ENCODE data around the gene PPRC1. TPM values are rescaled to one million over a fixed set of nuclear protein-coding genes. Genes with fewer than 3 reads are reported as not detected.

The PPRC1 gene
- total RNA-seq, 2 donors from 2014 or later = 17.0 to 36.1 TPM

DNA sequence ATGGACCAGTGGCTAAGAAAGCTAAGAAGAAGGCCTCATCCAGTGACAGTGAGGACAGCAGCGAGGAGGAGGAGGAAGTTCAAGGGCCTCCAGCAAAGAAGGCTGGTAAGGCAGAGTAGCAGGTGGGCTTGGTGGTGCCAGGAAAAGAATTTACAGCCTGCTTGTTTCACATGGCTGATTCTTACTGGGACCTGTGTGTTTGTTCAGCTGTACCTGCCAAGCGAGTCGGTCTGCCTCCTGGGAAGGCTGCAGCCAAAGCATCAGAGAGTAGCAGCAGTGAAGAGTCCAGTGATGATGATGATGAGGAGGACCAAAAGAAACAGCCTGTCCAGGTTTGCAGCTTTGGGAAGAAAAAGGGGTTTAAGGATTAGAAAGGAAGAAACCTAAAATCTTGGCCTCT lies 24.4 kb downstream of the PPRC1 start:
- TF ChIP-seq, protein P1, sequence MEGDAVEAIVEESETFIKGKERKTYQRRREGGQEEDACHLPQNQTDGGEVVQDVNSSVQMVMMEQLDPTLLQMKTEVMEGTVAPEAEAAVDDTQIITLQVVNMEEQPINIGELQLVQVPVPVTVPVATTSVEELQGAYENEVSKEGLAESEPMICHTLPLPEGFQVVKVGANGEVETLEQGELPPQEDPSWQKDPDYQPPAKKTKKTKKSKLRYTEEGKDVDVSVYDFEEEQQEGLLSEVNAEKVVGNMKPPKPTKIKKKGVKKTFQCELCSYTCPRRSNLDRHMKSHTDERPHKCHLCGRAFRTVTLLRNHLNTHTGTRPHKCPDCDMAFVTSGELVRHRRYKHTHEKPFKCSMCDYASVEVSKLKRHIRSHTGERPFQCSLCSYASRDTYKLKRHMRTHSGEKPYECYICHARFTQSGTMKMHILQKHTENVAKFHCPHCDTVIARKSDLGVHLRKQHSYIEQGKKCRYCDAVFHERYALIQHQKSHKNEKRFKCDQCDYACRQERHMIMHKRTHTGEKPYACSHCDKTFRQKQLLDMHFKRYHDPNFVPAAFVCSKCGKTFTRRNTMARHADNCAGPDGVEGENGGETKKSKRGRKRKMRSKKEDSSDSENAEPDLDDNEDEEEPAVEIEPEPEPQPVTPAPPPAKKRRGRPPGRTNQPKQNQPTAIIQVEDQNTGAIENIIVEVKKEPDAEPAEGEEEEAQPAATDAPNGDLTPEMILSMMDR (IDR thresholded peaks at IDR 0.05) = no peak
- intact Hi-C loops (cut with DNase I) = no loop called here

DNA sequence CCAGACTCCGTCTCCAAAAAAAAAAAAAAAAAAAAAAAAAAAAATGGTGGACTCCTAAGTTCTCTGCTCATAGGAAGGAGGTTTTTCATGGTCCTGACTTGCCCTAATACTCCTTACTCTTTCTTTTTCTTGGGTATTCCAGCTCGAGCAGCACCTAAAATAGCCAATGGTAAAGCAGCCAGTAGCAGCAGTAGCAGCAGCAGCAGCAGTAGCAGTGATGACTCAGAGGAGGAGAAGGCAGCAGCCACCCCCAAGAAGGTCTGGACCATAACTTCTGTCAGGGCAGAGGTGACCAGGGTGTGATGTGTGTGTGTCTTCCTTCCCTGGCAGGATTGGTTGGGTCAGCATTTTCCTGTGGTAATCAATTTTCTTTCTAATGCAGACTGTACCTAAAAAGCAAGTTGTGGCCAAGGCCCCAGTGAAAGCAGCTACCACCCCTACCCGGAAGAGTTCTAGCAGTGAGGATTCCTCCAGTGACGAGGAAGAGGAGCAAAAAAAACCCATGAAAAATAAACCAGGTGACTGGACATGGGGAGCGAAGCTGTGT lies 26.3 kb downstream of the PPRC1 start:
- H3K4me3 ChIP-seq = no peak overlapping the region
- no peak for DNase-seq
- H3K36me3 ChIP-seq = peaks cover 21% of the 10 kb centered on the region
- no peaks in the 10 kb centered on the region for H3K27me3 ChIP-seq
- no peak overlapping the region for H3K27ac ChIP-seq
- no peak overlapping the region for H3K9ac ChIP-seq (ENCODE audit: low read depth in 2 of 2, low read length in 2 of 2)
- TF ChIP-seq, protein P1 (IDR thresholded peaks at IDR 0.05) = no peak
- no peaks in the 10 kb centered on the region for H3K9me3 ChIP-seq
- H3K4me1 ChIP-seq = no peaks in the 10 kb centered on the region
- intact Hi-C loops (cut with DNase I) = no loop called here

More for the DNA sequence above, 24.4 kb downstream of the PPRC1 start:
- H3K27me3 ChIP-seq = no peaks in the 10 kb centered on the region
- no peak overlapping the region for H3K9ac ChIP-seq (ENCODE audit: low read depth in 2 of 2, low read length in 2 of 2)
- H3K9me3 ChIP-seq = no peaks in the 10 kb centered on the region
- H3K36me3 ChIP-seq = peaks cover 21% of the 10 kb centered on the region
- H3K4me3 ChIP-seq = no peak overlapping the region
- no peak overlapping the region for H3K27ac ChIP-seq
- no peak for DNase-seq
- peaks cover 10% of the 10 kb centered on the region for H3K4me1 ChIP-seq

DNA sequence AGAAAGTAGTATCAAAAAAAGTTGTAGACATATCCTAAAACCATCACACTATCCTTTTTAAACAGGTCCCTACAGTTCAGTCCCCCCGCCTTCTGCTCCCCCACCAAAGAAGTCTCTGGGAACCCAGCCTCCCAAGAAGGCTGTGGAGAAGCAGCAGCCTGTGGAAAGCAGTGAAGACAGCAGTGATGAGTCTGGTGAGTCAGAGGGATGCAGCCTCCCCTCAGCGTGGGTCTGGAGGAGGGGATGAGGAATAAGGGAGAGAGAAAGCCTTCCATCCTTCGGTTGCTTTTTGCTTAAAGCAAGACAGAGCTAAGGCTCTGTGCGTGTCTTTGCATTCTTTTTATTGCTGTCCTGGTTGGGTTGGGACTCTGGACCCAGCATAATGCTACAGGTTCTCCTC lies 27.0 kb downstream of the PPRC1 start:
- DNase-seq = no peak
- Histone ChIP-seq H3K27me3 (no peaks in the 10 kb centered on the region), H3K9me3 (no peaks in the 10 kb centered on the region), H3K4me1 (no peaks in the 10 kb centered on the region), H3K36me3 (peaks cover 21% of the 10 kb centered on the region), H3K27ac (no peak overlapping the region), H3K9ac (ENCODE audit: low read depth in 2 of 2, low read length in 2 of 2) (no peak overlapping the region), H3K4me3 (no peak overlapping the region)
- TF ChIP-seq, protein P1 (IDR thresholded peaks at IDR 0.05) = no peak
- intact Hi-C loops (cut with DNase I) = loop anchor here (10.0 kb wide), 1 partner anchor 195 kb away; no protein-coding TSS in a partner anchor

DNA sequence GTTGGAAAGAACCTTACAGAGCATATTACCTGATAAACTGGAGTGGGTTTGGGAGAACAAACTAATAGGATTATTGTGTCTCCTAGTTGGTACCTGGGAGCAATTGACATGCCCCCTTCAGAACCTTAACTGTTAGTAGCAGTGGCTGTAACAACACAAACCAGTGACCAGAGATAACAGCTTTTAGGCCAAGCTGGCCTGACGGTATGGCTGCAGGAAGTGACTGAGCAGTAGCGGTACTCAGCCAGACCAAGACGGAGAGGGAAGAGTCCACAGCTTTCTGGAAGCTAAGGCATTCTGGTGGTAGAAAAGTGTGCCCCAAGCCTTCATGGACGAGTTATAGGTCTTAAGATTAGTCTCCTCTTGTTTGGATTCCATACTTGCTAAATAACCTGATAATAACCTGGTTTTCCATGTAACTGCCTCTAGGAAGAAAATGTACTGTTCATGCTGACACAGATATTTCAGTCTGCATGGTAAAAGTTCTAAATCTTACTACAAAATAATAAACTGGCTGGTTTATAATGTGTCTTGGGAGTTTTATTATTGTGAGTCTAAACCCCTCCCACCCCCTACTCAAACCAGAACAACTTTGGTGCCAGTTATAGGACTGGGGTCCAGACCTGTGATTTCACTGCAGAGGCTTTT lies 30.6 kb downstream of the PPRC1 start:
- H3K36me3 ChIP-seq = peaks cover 21% of the 10 kb centered on the region
- intact Hi-C loops (cut with DNase I) = loop anchor here (10.0 kb wide), 1 partner anchor 191 kb away; no protein-coding TSS in a partner anchor

DNA sequence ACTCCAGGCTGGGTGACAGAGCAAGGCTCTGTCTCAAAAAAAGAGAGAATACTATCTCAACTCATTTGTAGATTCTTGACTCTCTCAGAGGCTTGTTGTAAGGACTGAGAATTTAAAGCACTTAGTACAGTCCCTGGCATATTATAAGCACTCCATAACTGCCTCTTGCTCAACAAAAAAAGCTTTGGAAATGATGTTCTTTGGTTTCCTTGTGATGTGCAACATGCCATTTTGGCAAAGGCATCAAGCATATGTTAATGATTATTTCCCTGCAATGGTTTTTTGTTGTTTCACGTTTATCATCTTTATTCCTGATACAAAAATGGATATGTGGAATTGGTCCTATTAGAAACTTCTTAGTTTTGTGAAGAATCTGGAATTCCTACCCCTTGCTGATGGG lies 35.0 kb downstream of the PPRC1 start:
- no peak for DNase-seq
- Histone ChIP-seq H3K4me3 (no peak overlapping the region), H3K9ac (ENCODE audit: low read depth in 2 of 2, low read length in 2 of 2) (no peak overlapping the region), H3K9me3 (no peaks in the 10 kb centered on the region), H3K36me3 (no peaks in the 10 kb centered on the region), H3K4me1 (no peaks in the 10 kb centered on the region), H3K27me3 (no peaks in the 10 kb centered on the region), H3K27ac (no peak overlapping the region)
- TF ChIP-seq, protein P1 (IDR thresholded peaks at IDR 0.05) = no peak
- intact Hi-C loops (cut with DNase I) = loop anchor here (2.0 to 10.0 kb wide), 2 partner anchors 63 to 187 kb away; no protein-coding TSS in a partner anchor

More for the DNA sequence above, 30.6 kb downstream of the PPRC1 start:
- Histone ChIP-seq H3K9ac (ENCODE audit: low read depth in 2 of 2, low read length in 2 of 2) (no peak overlapping the region), H3K27me3 (no peaks in the 10 kb centered on the region), H3K9me3 (no peaks in the 10 kb centered on the region), H3K4me3 (no peak overlapping the region), H3K27ac (no peak overlapping the region), H3K4me1 (no peaks in the 10 kb centered on the region)
- no peak for DNase-seq
- TF ChIP-seq, protein P1 (IDR thresholded peaks at IDR 0.05) = no peak
